OCI-LY1 (cell line): ENCODE data around the gene PPIL4.

Source experiments
- CTCF ChIP-seq: fragments of 200-600 bp; sonication (generic), shearing (Covaris generic); IDR thresholded peaks from 2 replicates; pipeline ENCODE4 v1.5.1; 2017; ENCODE audit warnings: mild to moderate bottlenecking, antibody characterized with exemption, low read length, moderate library complexity, mixed read lengths
- EZH2 ChIP-seq: fragments of 200-600 bp; sonication (generic), shearing (Covaris generic); IDR thresholded peaks from 2 replicates; pipeline ENCODE4 v1.8.0; 2017; ENCODE audit warnings: borderline replicate concordance, mixed run types, mild to moderate bottlenecking, antibody characterized with exemption, low read length, moderate library complexity, mixed read lengths

- TF ChIP-seq CTCF (no peak), EZH2 (no peak)
Observed at GRCh38 chr6:149508485-149508884, 37.4 kb downstream of the PPIL4 start.
